Stimulated activated CD8-positive, alpha-beta memory T cell treated with anti-CD3 and anti-CD28 coated beads, Interleukin-15, amount 100 ng/mL, for 4 hours (primary cell): ENCODE results near the gene RBM23.
"Not testable (repeated sequence)": the region's sequence is repeated elsewhere in the genome, so short reads cannot be mapped to it uniquely, and the experiment has no call there.

ENCODE experiments used
- DNase-seq, 2 donors: peaks; one replicate each; pipeline ENCODE4 v3.0.0-alpha.2; 2020; ENCODE audit warnings: low read depth in 2 of 2

RBM23 gene

GRCh38 chr14:22865424-22866405 is 53.2 kb downstream of the RBM23 start:
- no peak for DNase-seq

GRCh38 chr14:22864979-22865378 is 54.0 kb downstream of the RBM23 start:
- DNase-seq: no peak

- DNase-seq: no peak
Measured at GRCh38 chr14:22861651-22862050, 57.3 kb downstream of the RBM23 start.

- not testable (repeated sequence) for DNase-seq
Measured at GRCh38 chr14:22860377-22860776, 58.6 kb downstream of the RBM23 start.

- no peak for DNase-seq
Measured at GRCh38 chr14:22856428-22856827, 62.5 kb downstream of the RBM23 start.

GRCh38 chr14:22854963-22855724 is 63.8 kb downstream of the RBM23 start:
- no peak for DNase-seq

- DNase-seq: not testable (repeated sequence)
Measured at GRCh38 chr14:22854296-22854695, 64.7 kb downstream of the RBM23 start.

GRCh38 chr14:22852940-22853767 is 65.8 kb downstream of the RBM23 start:
- DNase-seq: peak; percentile 68 to 86

- DNase-seq: no peak
Measured at GRCh38 chr14:22852599-22852939, 66.4 kb downstream of the RBM23 start.

- not testable (repeated sequence) for DNase-seq
Measured at GRCh38 chr14:22852178-22852577, 66.8 kb downstream of the RBM23 start.

GRCh38 chr14:22850944-22851764 is 67.8 kb downstream of the RBM23 start:
- no peak for DNase-seq

GRCh38 chr14:22849212-22849819 is 69.6 kb downstream of the RBM23 start:
- DNase-seq: no peak

GRCh38 chr14:22848351-22849164 is 70.4 kb downstream of the RBM23 start:
- no peak for DNase-seq

GRCh38 chr14:22847661-22848341 is 71.1 kb downstream of the RBM23 start:
- DNase-seq: no peak

- DNase-seq: no peak
Measured at GRCh38 chr14:22846811-22847307, 72.1 kb downstream of the RBM23 start.

GRCh38 chr14:22845821-22846625 is 72.9 kb downstream of the RBM23 start:
- no peak for DNase-seq

- no peak for DNase-seq
Measured at GRCh38 chr14:22845103-22845394, 73.9 kb downstream of the RBM23 start.
